Measurements from ENCODE around the gene LOXHD1. TPM values are rescaled to one million over a fixed set of nuclear protein-coding genes. Genes with fewer than 3 reads are reported as not detected.

Gene LOXHD1
- total RNA-seq, 1 experiment from 2014 or later = 25.5 TPM

DNA sequence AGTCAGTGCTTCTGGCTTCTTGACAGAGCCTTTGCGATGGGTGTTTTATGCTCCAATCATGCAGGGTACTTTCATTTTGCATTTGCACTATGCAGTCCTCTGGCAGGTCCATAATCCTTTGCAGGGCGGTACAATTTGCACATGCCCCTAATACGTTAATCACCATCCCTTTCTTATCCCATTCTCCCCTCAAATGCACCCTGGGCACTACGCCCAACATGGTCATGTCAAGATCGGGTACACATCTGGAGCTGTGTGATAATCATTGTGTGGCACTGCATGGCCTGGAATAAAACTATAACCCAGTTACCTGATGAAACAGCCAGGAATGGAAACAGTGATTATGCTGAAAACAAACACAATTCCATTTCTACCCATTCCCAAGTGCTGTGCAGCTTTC, 27.7 kb downstream of the LOXHD1 start:
- TF ChIP-seq, protein P1, sequence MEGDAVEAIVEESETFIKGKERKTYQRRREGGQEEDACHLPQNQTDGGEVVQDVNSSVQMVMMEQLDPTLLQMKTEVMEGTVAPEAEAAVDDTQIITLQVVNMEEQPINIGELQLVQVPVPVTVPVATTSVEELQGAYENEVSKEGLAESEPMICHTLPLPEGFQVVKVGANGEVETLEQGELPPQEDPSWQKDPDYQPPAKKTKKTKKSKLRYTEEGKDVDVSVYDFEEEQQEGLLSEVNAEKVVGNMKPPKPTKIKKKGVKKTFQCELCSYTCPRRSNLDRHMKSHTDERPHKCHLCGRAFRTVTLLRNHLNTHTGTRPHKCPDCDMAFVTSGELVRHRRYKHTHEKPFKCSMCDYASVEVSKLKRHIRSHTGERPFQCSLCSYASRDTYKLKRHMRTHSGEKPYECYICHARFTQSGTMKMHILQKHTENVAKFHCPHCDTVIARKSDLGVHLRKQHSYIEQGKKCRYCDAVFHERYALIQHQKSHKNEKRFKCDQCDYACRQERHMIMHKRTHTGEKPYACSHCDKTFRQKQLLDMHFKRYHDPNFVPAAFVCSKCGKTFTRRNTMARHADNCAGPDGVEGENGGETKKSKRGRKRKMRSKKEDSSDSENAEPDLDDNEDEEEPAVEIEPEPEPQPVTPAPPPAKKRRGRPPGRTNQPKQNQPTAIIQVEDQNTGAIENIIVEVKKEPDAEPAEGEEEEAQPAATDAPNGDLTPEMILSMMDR (conservative IDR thresholded peaks at IDR 0.05; ENCODE audit: low read depth, low read length) = no peak
- intact Hi-C loops (cut with micrococcal nuclease; ENCODE audit: unreplicated experiment) = no loop called here
- no peak overlapping the region for H3K27ac ChIP-seq (ENCODE audit: low read depth, low read length, poor library complexity, severe bottlenecking)
- H3K4me3 ChIP-seq (ENCODE audit: low read depth, low read length, poor library complexity, severe bottlenecking) = no peak overlapping the region
- H3K4me1 ChIP-seq (ENCODE audit: insufficient read depth, low read length, poor library complexity, severe bottlenecking) = no peaks in the 10 kb centered on the region
- ChIA-PET POLR2A (ENCODE audit: low non-redundant PET) (no interaction called here), CTCF (no interaction called here)
- no TSS peak for BruUV-seq (replicated peaks)
- no peaks in the 10 kb centered on the region for H3K9me3 ChIP-seq (ENCODE audit: low read depth, low read length, poor library complexity, severe bottlenecking)
- no peaks in the 10 kb centered on the region for H3K36me3 ChIP-seq (ENCODE audit: insufficient read depth, low read length, poor library complexity, severe bottlenecking)
- no peaks in the 10 kb centered on the region for H3K27me3 ChIP-seq (replicated peaks; ENCODE audit: insufficient read depth, low read depth, low read length, poor library complexity)
- DNase-seq (ENCODE audit: low spot score) = no peak

DNA sequence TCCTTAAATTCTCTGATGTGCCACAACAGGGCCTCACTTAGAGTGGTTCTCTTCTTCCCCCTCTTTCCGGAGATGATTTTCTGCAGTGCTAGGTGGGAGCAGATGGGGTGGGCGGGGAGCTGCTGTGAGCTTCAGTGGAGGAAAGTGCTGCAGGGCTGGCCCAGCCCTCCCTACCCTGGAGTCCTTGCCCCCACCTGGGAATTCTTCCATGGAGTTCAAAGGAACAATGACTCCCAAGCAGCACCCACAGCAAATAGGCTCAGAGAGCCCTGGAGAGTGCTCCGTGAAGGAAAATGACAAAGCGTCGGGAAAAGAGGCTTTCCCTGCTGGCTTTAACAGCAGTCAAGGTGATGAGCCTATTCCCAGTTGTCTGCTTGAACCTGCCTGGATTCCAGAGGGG, 28.8 kb downstream of the LOXHD1 start:
- Histone ChIP-seq H3K36me3 (ENCODE audit: insufficient read depth, low read length, poor library complexity, severe bottlenecking) (no peaks in the 10 kb centered on the region), H3K9me3 (ENCODE audit: low read depth, low read length, poor library complexity, severe bottlenecking) (no peaks in the 10 kb centered on the region), H3K4me3 (ENCODE audit: low read depth, low read length, poor library complexity, severe bottlenecking) (no peak overlapping the region), H3K27ac (ENCODE audit: low read depth, low read length, poor library complexity, severe bottlenecking) (no peak overlapping the region), H3K4me1 (ENCODE audit: insufficient read depth, low read length, poor library complexity, severe bottlenecking) (peaks cover 10% of the 10 kb centered on the region), H3K27me3 (replicated peaks; ENCODE audit: insufficient read depth, low read depth, low read length, poor library complexity) (no peaks in the 10 kb centered on the region)
- POLR2A ChIA-PET (ENCODE audit: low non-redundant PET) = no interaction called here
- BruUV-seq (replicated peaks) = no TSS peak
- no peak for DNase-seq (ENCODE audit: low spot score)
- CTCF ChIA-PET = no interaction called here
- intact Hi-C loops (cut with micrococcal nuclease; ENCODE audit: unreplicated experiment) = no loop called here
- TF ChIP-seq EZH2 (IDR thresholded peaks at IDR 0.05; ENCODE audit: borderline replicate concordance, low read depth, low read length, poor library complexity, severe bottlenecking) = no peak
- TF ChIP-seq, protein P1 (conservative IDR thresholded peaks at IDR 0.05; ENCODE audit: low read depth, low read length) = no peak

DNA sequence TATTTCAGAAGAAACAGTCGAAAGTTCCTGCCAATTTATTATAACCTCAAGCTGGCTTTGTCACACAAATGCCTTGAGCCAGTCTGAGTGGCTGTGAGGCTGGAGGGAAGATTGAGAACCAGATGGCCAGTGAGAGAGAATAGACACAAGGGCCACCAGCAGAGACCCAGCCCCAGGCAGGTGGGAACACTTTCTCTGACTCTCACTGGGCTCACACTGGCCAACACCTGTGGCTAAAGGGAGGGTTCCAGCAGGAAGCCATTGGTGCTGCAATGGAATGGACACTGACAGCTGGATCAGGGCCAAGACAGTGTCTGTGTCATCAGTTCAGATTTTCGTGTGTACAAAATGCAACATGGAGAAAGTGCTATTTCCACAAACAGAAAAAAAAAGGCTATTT, 29.9 kb downstream of the LOXHD1 start:
- Histone ChIP-seq H3K4me1 (ENCODE audit: insufficient read depth, low read length, poor library complexity, severe bottlenecking) (peaks cover 11% of the 10 kb centered on the region), H3K27me3 (replicated peaks; ENCODE audit: insufficient read depth, low read depth, low read length, poor library complexity) (no peaks in the 10 kb centered on the region), H3K36me3 (ENCODE audit: insufficient read depth, low read length, poor library complexity, severe bottlenecking) (no peaks in the 10 kb centered on the region), H3K9me3 (ENCODE audit: low read depth, low read length, poor library complexity, severe bottlenecking) (no peaks in the 10 kb centered on the region), H3K27ac (ENCODE audit: low read depth, low read length, poor library complexity, severe bottlenecking) (no peak overlapping the region), H3K4me3 (ENCODE audit: low read depth, low read length, poor library complexity, severe bottlenecking) (no peak overlapping the region)
- BruUV-seq (replicated peaks) = no TSS peak
- TF ChIP-seq, protein P1 (conservative IDR thresholded peaks at IDR 0.05; ENCODE audit: low read depth, low read length) = no peak
- no peak for TF ChIP-seq EZH2 (IDR thresholded peaks at IDR 0.05; ENCODE audit: borderline replicate concordance, low read depth, low read length, poor library complexity, severe bottlenecking)
- no peak for DNase-seq (ENCODE audit: low spot score)
- intact Hi-C loops (cut with micrococcal nuclease; ENCODE audit: unreplicated experiment) = no loop called here
- CTCF ChIA-PET = no interaction called here
- POLR2A ChIA-PET (ENCODE audit: low non-redundant PET) = no interaction called here
